HFFc6 (cell line): ENCODE results near the gene ATP2C2. TPM values are rescaled to one million over a fixed set of nuclear protein-coding genes. Genes with fewer than 3 reads are reported as not detected.

Source experiments
- DNase-seq: peaks from one replicate; pipeline ENCODE4 v3.0.0-alpha.2; 2018
- H3K27ac Mint-ChIP-seq: 2 replicates; pipeline ENCODE4 v1.8.0; 2020; ENCODE audit warnings: mild to moderate bottlenecking, mixed read lengths
- H3K27me3 Mint-ChIP-seq: 2 replicates; pipeline ENCODE4 v1.8.0; 2021; ENCODE audit warnings: mild to moderate bottlenecking, moderate library complexity, mixed read lengths; ENCODE audit not compliant: insufficient read depth
- H3K36me3 Mint-ChIP-seq: 2 replicates; pipeline ENCODE4 v1.8.0; 2021; ENCODE audit warnings: low read depth, mixed read lengths
- H3K4me1 Mint-ChIP-seq: 2 replicates; pipeline ENCODE4 v1.8.0; 2020; ENCODE audit warnings: low read depth, mixed read lengths
- H3K4me3 Mint-ChIP-seq: 2 replicates; pipeline ENCODE4 v1.8.0; 2020; ENCODE audit warnings: mild to moderate bottlenecking, moderate library complexity, mixed read lengths
- H3K9me3 Mint-ChIP-seq: 2 replicates; pipeline ENCODE4 v1.8.0; 2020; ENCODE audit warnings: mild to moderate bottlenecking, mixed read lengths
- total RNA-seq, 6 experiments: library from RNA; stranded (reverse); fragmentation: NEBNext Ultra II Directional; extraction: Animal tissue kit (Norgen Biotek cat#: 25700); gene quantifications; 2 replicates in 1 of 6; 3 replicates in 5 of 6; pipeline ENCODE4 v1.2.3, GENCODE V29; 2021
- TF ChIP-seq, protein P1 (sequence below): fragments of 200-600 bp; sonication (generic); IDR thresholded peaks from 2 replicates; pipeline ENCODE4 v1.5.0; 2021; ENCODE audit warnings: antibody characterized with exemption, mild to moderate bottlenecking

ATP2C2 gene
- total RNA-seq, 6 experiments from 2014 or later, result not detected

- Mint-ChIP-seq H3K9me3 (peaks cover 20% of the 10 kb centered on the region), H3K27ac (no peak overlapping the region), H3K36me3 (peaks cover 74% of the 10 kb centered on the region), H3K4me3 (no peak overlapping the region), H3K4me1 (no peaks in the 10 kb centered on the region), H3K27me3 (no peaks in the 10 kb centered on the region; the same call in 1 of the 2 replicates)
- DNase-seq, result no peak
- TF ChIP-seq, protein P1, sequence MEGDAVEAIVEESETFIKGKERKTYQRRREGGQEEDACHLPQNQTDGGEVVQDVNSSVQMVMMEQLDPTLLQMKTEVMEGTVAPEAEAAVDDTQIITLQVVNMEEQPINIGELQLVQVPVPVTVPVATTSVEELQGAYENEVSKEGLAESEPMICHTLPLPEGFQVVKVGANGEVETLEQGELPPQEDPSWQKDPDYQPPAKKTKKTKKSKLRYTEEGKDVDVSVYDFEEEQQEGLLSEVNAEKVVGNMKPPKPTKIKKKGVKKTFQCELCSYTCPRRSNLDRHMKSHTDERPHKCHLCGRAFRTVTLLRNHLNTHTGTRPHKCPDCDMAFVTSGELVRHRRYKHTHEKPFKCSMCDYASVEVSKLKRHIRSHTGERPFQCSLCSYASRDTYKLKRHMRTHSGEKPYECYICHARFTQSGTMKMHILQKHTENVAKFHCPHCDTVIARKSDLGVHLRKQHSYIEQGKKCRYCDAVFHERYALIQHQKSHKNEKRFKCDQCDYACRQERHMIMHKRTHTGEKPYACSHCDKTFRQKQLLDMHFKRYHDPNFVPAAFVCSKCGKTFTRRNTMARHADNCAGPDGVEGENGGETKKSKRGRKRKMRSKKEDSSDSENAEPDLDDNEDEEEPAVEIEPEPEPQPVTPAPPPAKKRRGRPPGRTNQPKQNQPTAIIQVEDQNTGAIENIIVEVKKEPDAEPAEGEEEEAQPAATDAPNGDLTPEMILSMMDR, result no peak
These were observed 94.9 kb downstream of the ATP2C2 start for GRCh38 chr16:84463221-84463620.

GRCh38 chr16:84464116-84464515 is 95.8 kb downstream of the ATP2C2 start:
- TF ChIP-seq, protein P1, result no peak
- Mint-ChIP-seq H3K4me1 (no peaks in the 10 kb centered on the region), H3K36me3 (peaks cover 71% of the 10 kb centered on the region)

DNA sequence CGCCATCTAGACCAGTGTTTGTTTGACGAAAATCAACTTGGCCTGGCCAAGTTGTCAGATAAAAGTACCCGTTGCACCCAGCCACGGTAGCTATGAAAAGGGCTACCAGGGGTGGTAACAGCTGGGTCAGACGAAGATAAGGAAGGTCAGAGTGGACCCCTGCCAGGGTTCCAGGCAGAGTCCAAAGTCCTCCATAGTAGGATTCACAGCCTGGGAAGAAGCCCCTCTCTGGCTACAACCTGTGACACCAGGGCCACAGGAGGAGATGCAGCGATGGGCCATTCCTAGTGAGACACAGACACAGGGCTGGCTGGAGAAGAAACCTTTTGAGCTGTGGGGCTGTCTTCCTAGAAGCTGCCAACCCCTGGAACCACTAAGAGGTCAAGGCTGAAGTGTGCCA is 96.8 kb downstream of the ATP2C2 start:
- Mint-ChIP-seq H3K36me3 (peaks cover 63% of the 10 kb centered on the region), H3K27ac (no peak overlapping the region), H3K4me3 (no peak overlapping the region), H3K9me3 (peaks cover 15% of the 10 kb centered on the region), H3K4me1 (no peaks in the 10 kb centered on the region), H3K27me3 (no peaks in the 10 kb centered on the region; the same call in 1 of the 2 replicates)
- TF ChIP-seq, protein P1, result no peak; the same call in 1 of the 2 replicates
- DNase-seq, result no peak

More at GRCh38 chr16:84464116-84464515, 95.8 kb downstream of the ATP2C2 start:
- H3K27me3 Mint-ChIP-seq, result no peaks in the 10 kb centered on the region; the same call in 1 of the 2 replicates
- no peak overlapping the region for H3K4me3 Mint-ChIP-seq
- no peak for DNase-seq
- peaks cover 17% of the 10 kb centered on the region for H3K9me3 Mint-ChIP-seq
- no peak overlapping the region for H3K27ac Mint-ChIP-seq

DNA sequence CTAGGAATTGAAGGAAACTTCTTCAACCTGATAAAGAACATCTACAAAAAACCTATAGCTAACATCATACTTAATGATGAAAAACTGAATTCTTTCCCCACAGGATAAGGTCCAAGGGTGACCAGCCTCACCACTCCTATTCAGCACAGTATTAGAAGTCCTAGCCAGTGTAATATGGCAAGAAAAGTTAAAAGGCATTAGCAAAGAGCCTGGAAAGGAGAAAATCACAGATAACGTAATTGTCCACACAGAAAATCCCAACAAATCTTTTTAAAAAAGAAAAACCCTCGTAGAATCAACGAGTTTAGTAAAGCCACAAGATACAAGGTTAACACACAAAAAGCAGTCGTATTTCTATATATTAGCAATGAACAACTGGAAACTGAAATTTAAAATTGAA is 98.4 kb downstream of the ATP2C2 start:
- TF ChIP-seq, protein P1, result no peak
- H3K36me3 Mint-ChIP-seq, result peaks cover 56% of the 10 kb centered on the region
- no peaks in the 10 kb centered on the region for H3K27me3 Mint-ChIP-seq
- no peak overlapping the region for H3K27ac Mint-ChIP-seq
- H3K4me1 Mint-ChIP-seq, result no peaks in the 10 kb centered on the region
- no peak overlapping the region for H3K4me3 Mint-ChIP-seq
- no peak for DNase-seq
- H3K9me3 Mint-ChIP-seq, result peaks cover 15% of the 10 kb centered on the region

GRCh38 chr16:84467256-84467655 is 98.9 kb downstream of the ATP2C2 start:
- TF ChIP-seq, protein P1, result no peak
- DNase-seq, result no peak
- Mint-ChIP-seq H3K4me3 (no peak overlapping the region), H3K36me3 (peaks cover 60% of the 10 kb centered on the region), H3K9me3 (peaks cover 15% of the 10 kb centered on the region), H3K27me3 (no peaks in the 10 kb centered on the region), H3K27ac (no peak overlapping the region; the same call in 1 of the 2 replicates), H3K4me1 (no peaks in the 10 kb centered on the region)

DNA sequence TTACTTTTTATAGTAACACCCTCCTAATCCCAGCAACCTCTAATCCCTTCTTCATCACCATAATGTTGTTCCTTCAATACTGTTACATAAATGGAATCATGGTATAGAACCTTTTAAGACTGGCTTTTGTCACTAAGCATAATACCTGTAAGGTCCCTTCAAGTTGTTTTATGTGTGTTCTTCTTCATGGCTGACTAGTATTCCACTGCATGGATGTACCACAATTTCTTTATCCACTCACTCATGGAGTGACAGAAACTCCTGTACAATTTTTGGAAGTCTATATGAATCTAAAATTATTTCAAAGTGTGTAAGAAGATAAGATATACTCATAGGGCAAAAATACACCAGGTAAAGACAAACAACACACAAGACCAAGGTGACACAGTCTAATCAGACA is 99.4 kb downstream of the ATP2C2 start:
- peaks cover 17% of the 10 kb centered on the region for H3K9me3 Mint-ChIP-seq
- H3K27ac Mint-ChIP-seq, result no peak overlapping the region; the same call in 1 of the 2 replicates
- no peak for DNase-seq
- H3K4me3 Mint-ChIP-seq, result no peak overlapping the region
- TF ChIP-seq, protein P1, result no peak
- H3K27me3 Mint-ChIP-seq, result no peaks in the 10 kb centered on the region
- H3K4me1 Mint-ChIP-seq, result peaks cover 2% of the 10 kb centered on the region
- peaks cover 64% of the 10 kb centered on the region for H3K36me3 Mint-ChIP-seq
